ENCODE results near the gene NPPC.

Gene NPPC

GRCh38 chr2:231926180-231926741 lies at the start of gene NPPC:
NPPC (minus strand) TSS chr2:231926396; CDS start chr2:231926249, 147 bp downstream.
- Histone ChIP-seq H3K9me3 (ENCODE audit: control insufficient read depth, low read length) (no peaks in the 10 kb centered on the region), H3K9ac (ENCODE audit: low read length) (no peak within 1 kb of the TSS), H3K4me1 (ENCODE audit: control insufficient read depth, insufficient read depth, low read length) (peaks cover 25% of the 10 kb centered on the region), H3K27me3 (ENCODE audit: control insufficient read depth, insufficient read depth, low read length) (peaks cover 79% of the 10 kb centered on the region), H3K4me3 (ENCODE audit: low read length) (peak within 1 kb of the TSS; percentile 31), H3K36me3 (ENCODE audit: control insufficient read depth, insufficient read depth, low read length) (no peaks in the 10 kb centered on the region)

GRCh38 chr2:231975001-231975400 lies 48.8 kb upstream of the NPPC start:
- no peak overlapping the region for H3K4me3 ChIP-seq (ENCODE audit: low read length)
- no peaks in the 10 kb centered on the region for H3K36me3 ChIP-seq (ENCODE audit: control insufficient read depth, insufficient read depth, low read length)
- no peaks in the 10 kb centered on the region for H3K4me1 ChIP-seq (ENCODE audit: control insufficient read depth, insufficient read depth, low read length)
- H3K27me3 ChIP-seq (ENCODE audit: control insufficient read depth, insufficient read depth, low read length), result no peaks in the 10 kb centered on the region
- no peak overlapping the region for H3K9ac ChIP-seq (ENCODE audit: low read length)
- no peaks in the 10 kb centered on the region for H3K9me3 ChIP-seq (ENCODE audit: control insufficient read depth, low read length)

GRCh38 chr2:231970461-231970860 lies 44.3 kb upstream of the NPPC start:
- Histone ChIP-seq H3K4me1 (ENCODE audit: control insufficient read depth, insufficient read depth, low read length) (no peaks in the 10 kb centered on the region), H3K27me3 (ENCODE audit: control insufficient read depth, insufficient read depth, low read length) (no peaks in the 10 kb centered on the region), H3K4me3 (ENCODE audit: low read length) (no peak overlapping the region), H3K36me3 (ENCODE audit: control insufficient read depth, insufficient read depth, low read length) (no peaks in the 10 kb centered on the region), H3K9me3 (ENCODE audit: control insufficient read depth, low read length) (no peaks in the 10 kb centered on the region), H3K9ac (ENCODE audit: low read length) (no peak overlapping the region)

- Histone ChIP-seq H3K27me3 (ENCODE audit: control insufficient read depth, insufficient read depth, low read length) (no peaks in the 10 kb centered on the region), H3K4me1 (ENCODE audit: control insufficient read depth, insufficient read depth, low read length) (no peaks in the 10 kb centered on the region), H3K9ac (ENCODE audit: low read length) (no peak overlapping the region), H3K9me3 (ENCODE audit: control insufficient read depth, low read length) (no peaks in the 10 kb centered on the region), H3K36me3 (ENCODE audit: control insufficient read depth, insufficient read depth, low read length) (no peaks in the 10 kb centered on the region), H3K4me3 (ENCODE audit: low read length) (no peak overlapping the region)
These were observed 42.6 kb upstream of the NPPC start for GRCh38 chr2:231968820-231969219.

- no peaks in the 10 kb centered on the region for H3K27me3 ChIP-seq (ENCODE audit: control insufficient read depth, insufficient read depth, low read length)
- no peak overlapping the region for H3K4me3 ChIP-seq (ENCODE audit: low read length)
- H3K4me1 ChIP-seq (ENCODE audit: control insufficient read depth, insufficient read depth, low read length), result no peaks in the 10 kb centered on the region
- H3K36me3 ChIP-seq (ENCODE audit: control insufficient read depth, insufficient read depth, low read length), result no peaks in the 10 kb centered on the region
- no peak overlapping the region for H3K9ac ChIP-seq (ENCODE audit: low read length)
- no peaks in the 10 kb centered on the region for H3K9me3 ChIP-seq (ENCODE audit: control insufficient read depth, low read length)
These were observed 40.7 kb upstream of the NPPC start for GRCh38 chr2:231966886-231967285.

- H3K4me1 ChIP-seq (ENCODE audit: control insufficient read depth, insufficient read depth, low read length), result peaks cover 6% of the 10 kb centered on the region
- no peaks in the 10 kb centered on the region for H3K36me3 ChIP-seq (ENCODE audit: control insufficient read depth, insufficient read depth, low read length)
- H3K9ac ChIP-seq (ENCODE audit: low read length), result no peak overlapping the region
- no peaks in the 10 kb centered on the region for H3K27me3 ChIP-seq (ENCODE audit: control insufficient read depth, insufficient read depth, low read length)
- no peaks in the 10 kb centered on the region for H3K9me3 ChIP-seq (ENCODE audit: control insufficient read depth, low read length)
- H3K4me3 ChIP-seq (ENCODE audit: low read length), result no peak overlapping the region
These were observed 38.9 kb upstream of the NPPC start for GRCh38 chr2:231965102-231965501.

GRCh38 chr2:231961349-231962166 lies 35.4 kb upstream of the NPPC start, which contains the start of gene DIS3L2:
DIS3L2 (plus strand) TSS chr2:231961713; CDS start chr2:232014928, 53,215 bp downstream.
- H3K27me3 ChIP-seq (ENCODE audit: control insufficient read depth, insufficient read depth, low read length), result no peaks in the 10 kb centered on the region
- H3K9ac ChIP-seq (ENCODE audit: low read length), result peak within 1 kb of the TSS; percentile 86
- H3K9me3 ChIP-seq (ENCODE audit: control insufficient read depth, low read length), result no peaks in the 10 kb centered on the region
- peak within 1 kb of the TSS; percentile 90 for H3K4me3 ChIP-seq (ENCODE audit: low read length)
- peaks cover 6% of the 10 kb centered on the region for H3K4me1 ChIP-seq (ENCODE audit: control insufficient read depth, insufficient read depth, low read length)
- no peaks in the 10 kb centered on the region for H3K36me3 ChIP-seq (ENCODE audit: control insufficient read depth, insufficient read depth, low read length)

- H3K27me3 ChIP-seq (ENCODE audit: control insufficient read depth, insufficient read depth, low read length), result no peaks in the 10 kb centered on the region
- no peaks in the 10 kb centered on the region for H3K36me3 ChIP-seq (ENCODE audit: control insufficient read depth, insufficient read depth, low read length)
- H3K9ac ChIP-seq (ENCODE audit: low read length), result peak overlapping the region; percentile 86
- H3K4me1 ChIP-seq (ENCODE audit: control insufficient read depth, insufficient read depth, low read length), result peaks cover 6% of the 10 kb centered on the region
- no peaks in the 10 kb centered on the region for H3K9me3 ChIP-seq (ENCODE audit: control insufficient read depth, low read length)
- peak overlapping the region; percentile 90 for H3K4me3 ChIP-seq (ENCODE audit: low read length)
These were observed 34.7 kb upstream of the NPPC start for GRCh38 chr2:231960810-231961348.

GRCh38 chr2:231957913-231958763 lies 31.9 kb upstream of the NPPC start:
- no peaks in the 10 kb centered on the region for H3K9me3 ChIP-seq (ENCODE audit: control insufficient read depth, low read length)
- H3K4me1 ChIP-seq (ENCODE audit: control insufficient read depth, insufficient read depth, low read length), result peaks cover 6% of the 10 kb centered on the region
- H3K9ac ChIP-seq (ENCODE audit: low read length), result no peak overlapping the region
- H3K36me3 ChIP-seq (ENCODE audit: control insufficient read depth, insufficient read depth, low read length), result no peaks in the 10 kb centered on the region
- H3K27me3 ChIP-seq (ENCODE audit: control insufficient read depth, insufficient read depth, low read length), result no peaks in the 10 kb centered on the region
- H3K4me3 ChIP-seq (ENCODE audit: low read length), result no peak overlapping the region

GRCh38 chr2:231955758-231956472 lies 29.7 kb upstream of the NPPC start:
- H3K27me3 ChIP-seq (ENCODE audit: control insufficient read depth, insufficient read depth, low read length), result no peaks in the 10 kb centered on the region
- H3K9ac ChIP-seq (ENCODE audit: low read length), result no peak overlapping the region
- no peaks in the 10 kb centered on the region for H3K9me3 ChIP-seq (ENCODE audit: control insufficient read depth, low read length)
- peaks cover 3% of the 10 kb centered on the region for H3K4me1 ChIP-seq (ENCODE audit: control insufficient read depth, insufficient read depth, low read length)
- H3K36me3 ChIP-seq (ENCODE audit: control insufficient read depth, insufficient read depth, low read length), result no peaks in the 10 kb centered on the region
- H3K4me3 ChIP-seq (ENCODE audit: low read length), result no peak overlapping the region

- Histone ChIP-seq H3K4me1 (ENCODE audit: control insufficient read depth, insufficient read depth, low read length) (no peaks in the 10 kb centered on the region), H3K9me3 (ENCODE audit: control insufficient read depth, low read length) (no peaks in the 10 kb centered on the region), H3K9ac (ENCODE audit: low read length) (no peak overlapping the region), H3K4me3 (ENCODE audit: low read length) (no peak overlapping the region), H3K36me3 (ENCODE audit: control insufficient read depth, insufficient read depth, low read length) (no peaks in the 10 kb centered on the region), H3K27me3 (ENCODE audit: control insufficient read depth, insufficient read depth, low read length) (no peaks in the 10 kb centered on the region)
These were observed 25.3 kb upstream of the NPPC start for GRCh38 chr2:231951452-231952035.

Measured in mucosa of stomach (tissue), 1 donor.